DOHH2 (cell line): ENCODE measurements around the gene EPHA6.

Experiments used
- H3F3A ChIP-seq: fragments of 200-600 bp; sonication (generic), shearing (Covaris generic); 2 replicates; pipeline ENCODE4 v1.6.0; 2016; ENCODE audit warnings: antibody characterized with exemption, mild to moderate bottlenecking; ENCODE audit not compliant: control insufficient read depth, insufficient read depth
- H3K27ac ChIP-seq: fragments of 200-600 bp; sonication (generic); 2 replicates; pipeline ENCODE4 v1.5.1; 2014; ENCODE audit warnings: low read depth, mild to moderate bottlenecking, low read length, moderate library complexity
- H3K27me3 ChIP-seq: fragments of 200-600 bp; sonication (generic); 2 replicates; pipeline ENCODE4 v1.6.1; 2014; ENCODE audit warnings: mild to moderate bottlenecking, low read length, mixed read lengths; ENCODE audit not compliant: control insufficient read depth
- H3K36me3 ChIP-seq: fragments of 200-600 bp; sonication (generic); 2 replicates; pipeline ENCODE4 v1.6.1; 2014; ENCODE audit warnings: mild to moderate bottlenecking, low read length, moderate library complexity, mixed read lengths; ENCODE audit not compliant: control insufficient read depth
- H3K4me1 ChIP-seq: fragments of 200-600 bp; sonication (generic); 2 replicates; pipeline ENCODE4 v1.6.1; 2014; ENCODE audit warnings: mild to moderate bottlenecking, low read length, mixed read lengths; ENCODE audit not compliant: control insufficient read depth
- H3K4me2 ChIP-seq: fragments of 200-600 bp; sonication (generic); 2 replicates; pipeline ENCODE4 v1.6.0; 2014; ENCODE audit warnings: mild to moderate bottlenecking, low read length, moderate library complexity
- H3K4me3 ChIP-seq: fragments of 200-600 bp; sonication (generic); 2 replicates; pipeline ENCODE4 v1.5.1; 2014; ENCODE audit warnings: mild to moderate bottlenecking, low read length, mixed read lengths
- H3K79me2 ChIP-seq: fragments of 200-600 bp; sonication (generic); 2 replicates; pipeline ENCODE4 v1.6.1; 2014; ENCODE audit warnings: mild to moderate bottlenecking, low read length, mixed read lengths; ENCODE audit not compliant: control insufficient read depth
- H3K9me2 ChIP-seq: fragments of 200-600 bp; sonication (generic); replicated peaks from 2 replicates; pipeline ENCODE4 v1.6.1; 2014; ENCODE audit warnings: mild to moderate bottlenecking, low read length, mixed read lengths; ENCODE audit not compliant: control insufficient read depth
- H3K9me3 ChIP-seq: fragments of 200-600 bp; sonication (generic); 2 replicates; pipeline ENCODE4 v1.6.1; 2014; ENCODE audit warnings: antibody characterized with exemption, low read length, mixed read lengths; ENCODE audit not compliant: control insufficient read depth, insufficient read depth
- H4K20me1 ChIP-seq: fragments of 200-600 bp; sonication (generic); 2 replicates; pipeline ENCODE4 v1.6.0; 2014; ENCODE audit warnings: low read depth, mild to moderate bottlenecking, antibody characterized with exemption, low read length, moderate library complexity; ENCODE audit not compliant: control insufficient read depth, insufficient read depth
- CTCF ChIP-seq: fragments of 200-600 bp; sonication (generic); IDR thresholded peaks from one replicate; pipeline ENCODE4 v1.5.1; 2014; ENCODE audit warnings: antibody characterized with exemption, mild to moderate bottlenecking, low read depth, low read length; ENCODE audit not compliant: poor library complexity, severe bottlenecking
- EZH2phosphoT487 ChIP-seq: fragments of 200-600 bp; sonication (generic); IDR thresholded peaks from 2 replicates; pipeline ENCODE4 v1.6.1; 2017; ENCODE audit warnings: borderline replicate concordance, mild to moderate bottlenecking, antibody characterized with exemption, low read length, moderate library complexity, mixed read lengths

The EPHA6 gene

GRCh38 chr3:97711654-97712053, 897.3 kb downstream of the EPHA6 start:
- no peaks in the 10 kb centered on the region for H3F3A ChIP-seq
- no peaks in the 10 kb centered on the region for H3K36me3 ChIP-seq
- H3K27me3 ChIP-seq = no peaks in the 10 kb centered on the region
- no peaks in the 10 kb centered on the region for H3K79me2 ChIP-seq
- H3K4me1 ChIP-seq = peaks cover 6% of the 10 kb centered on the region
- no peak overlapping the region for H3K4me2 ChIP-seq
- no peak for TF ChIP-seq EZH2phosphoT487
- TF ChIP-seq CTCF = no peak
- H3K4me3 ChIP-seq = no peak overlapping the region
- no peaks in the 10 kb centered on the region for H3K9me2 ChIP-seq
- H3K27ac ChIP-seq = no peak overlapping the region
- H3K9me3 ChIP-seq = peaks cover 3% of the 10 kb centered on the region; the same call in 1 of the 2 replicates
- no peaks in the 10 kb centered on the region for H4K20me1 ChIP-seq

- H3K4me3 ChIP-seq = no peak overlapping the region
- TF ChIP-seq EZH2phosphoT487 (no peak), CTCF (no peak)
- H3K4me2 ChIP-seq = no peak overlapping the region
- H3K9me3 ChIP-seq = peaks cover 3% of the 10 kb centered on the region; the same call in 1 of the 2 replicates
- no peak overlapping the region for H3K27ac ChIP-seq
- H3K9me2 ChIP-seq = no peaks in the 10 kb centered on the region
- no peaks in the 10 kb centered on the region for H3F3A ChIP-seq
- no peaks in the 10 kb centered on the region for H3K27me3 ChIP-seq
- no peaks in the 10 kb centered on the region for H3K4me1 ChIP-seq
- no peaks in the 10 kb centered on the region for H3K36me3 ChIP-seq
- no peaks in the 10 kb centered on the region for H4K20me1 ChIP-seq
- no peaks in the 10 kb centered on the region for H3K79me2 ChIP-seq
Measured at GRCh38 chr3:97712919-97713318, 898.5 kb downstream of the EPHA6 start.

GRCh38 chr3:97713634-97714033, 899.2 kb downstream of the EPHA6 start:
- H3K9me3 ChIP-seq = no peaks in the 10 kb centered on the region; the same call in 1 of the 2 replicates
- H3K4me2 ChIP-seq = no peak overlapping the region
- TF ChIP-seq EZH2phosphoT487 = no peak
- no peak for TF ChIP-seq CTCF
- no peak overlapping the region for H3K27ac ChIP-seq
- H3K79me2 ChIP-seq = no peaks in the 10 kb centered on the region
- H3K9me2 ChIP-seq = no peaks in the 10 kb centered on the region
- no peaks in the 10 kb centered on the region for H4K20me1 ChIP-seq
- H3K4me3 ChIP-seq = no peak overlapping the region
- H3K27me3 ChIP-seq = no peaks in the 10 kb centered on the region
- no peaks in the 10 kb centered on the region for H3K36me3 ChIP-seq
- no peaks in the 10 kb centered on the region for H3F3A ChIP-seq
- H3K4me1 ChIP-seq = no peaks in the 10 kb centered on the region
